NCI-H128 (cell line): ENCODE measurements around the gene CUL7.

ENCODE experiments used
- DNase-seq: peaks from one replicate; lab custom pipeline; 2025; ENCODE audit not compliant: unreplicated experiment; lab: John Stamatoyannopoulos, UW

The CUL7 gene

DNA sequence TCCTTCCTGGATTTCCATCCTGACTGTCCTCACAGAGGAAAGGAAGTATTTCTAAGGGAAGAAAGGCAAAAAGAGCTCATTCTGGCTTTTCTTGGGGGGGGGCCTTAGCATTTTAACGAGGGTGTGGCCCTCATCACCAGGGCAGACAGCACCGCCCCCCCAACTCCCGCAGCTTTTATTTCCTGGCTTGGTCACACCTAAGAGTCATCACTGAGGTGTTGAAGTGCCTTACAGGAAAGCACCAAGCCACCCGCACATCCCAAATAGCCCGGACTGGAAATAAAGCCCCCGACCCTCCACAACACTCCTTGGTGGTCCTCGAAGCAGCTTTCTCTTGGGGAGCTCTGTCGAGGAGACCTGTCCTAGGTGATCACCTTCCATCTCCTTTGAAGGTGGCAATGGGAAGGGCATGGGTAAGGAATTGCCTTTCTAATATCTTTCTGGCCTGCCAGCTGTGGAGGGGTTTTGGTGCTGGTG is 23.7 kb upstream of the CUL7 start:
- DNase-seq = no peak

DNA sequence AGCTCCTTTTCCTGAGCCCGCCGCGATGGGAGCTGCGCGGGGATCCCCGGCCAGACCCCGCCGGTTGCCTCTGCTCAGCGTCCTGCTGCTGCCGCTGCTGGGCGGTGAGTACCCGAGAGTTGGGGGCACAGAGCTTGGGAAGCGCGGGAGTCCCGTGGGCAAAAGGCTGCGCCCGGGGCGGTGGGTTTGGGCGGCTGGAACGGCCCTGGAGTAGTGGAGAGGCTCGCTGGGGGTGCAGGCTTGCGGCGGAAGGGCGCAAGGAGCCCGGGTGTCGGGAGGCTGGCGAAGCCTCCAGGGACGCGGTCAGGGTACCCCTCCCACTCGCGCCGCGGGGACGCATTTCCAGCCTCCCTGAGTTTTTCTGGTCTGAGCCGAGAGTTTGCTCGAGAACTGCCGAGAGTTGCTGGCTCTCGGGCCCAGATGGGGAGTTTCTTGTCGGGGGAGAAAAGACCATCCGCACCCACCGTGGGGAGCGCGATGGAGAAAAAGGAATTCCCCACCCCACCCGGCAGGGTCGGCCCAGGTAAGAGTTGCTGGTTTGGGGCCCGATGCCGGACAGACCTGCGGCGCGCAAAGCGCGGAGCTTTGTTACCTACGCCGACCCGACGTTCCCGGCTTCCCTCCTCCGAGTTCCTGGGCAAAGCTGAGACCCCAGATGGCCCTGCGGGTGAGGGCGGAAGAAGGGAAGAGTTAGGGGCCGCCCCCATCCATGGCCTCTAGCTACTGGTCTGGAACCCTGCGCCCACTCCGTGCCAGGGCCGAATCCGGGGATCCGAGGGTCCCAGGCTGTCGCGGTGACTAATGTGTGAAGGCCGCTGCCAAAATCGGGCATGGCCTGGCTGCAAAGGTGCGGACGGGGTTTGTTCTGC is 23.0 kb upstream of the CUL7 start:
- peak; percentile 9 for DNase-seq

DNA sequence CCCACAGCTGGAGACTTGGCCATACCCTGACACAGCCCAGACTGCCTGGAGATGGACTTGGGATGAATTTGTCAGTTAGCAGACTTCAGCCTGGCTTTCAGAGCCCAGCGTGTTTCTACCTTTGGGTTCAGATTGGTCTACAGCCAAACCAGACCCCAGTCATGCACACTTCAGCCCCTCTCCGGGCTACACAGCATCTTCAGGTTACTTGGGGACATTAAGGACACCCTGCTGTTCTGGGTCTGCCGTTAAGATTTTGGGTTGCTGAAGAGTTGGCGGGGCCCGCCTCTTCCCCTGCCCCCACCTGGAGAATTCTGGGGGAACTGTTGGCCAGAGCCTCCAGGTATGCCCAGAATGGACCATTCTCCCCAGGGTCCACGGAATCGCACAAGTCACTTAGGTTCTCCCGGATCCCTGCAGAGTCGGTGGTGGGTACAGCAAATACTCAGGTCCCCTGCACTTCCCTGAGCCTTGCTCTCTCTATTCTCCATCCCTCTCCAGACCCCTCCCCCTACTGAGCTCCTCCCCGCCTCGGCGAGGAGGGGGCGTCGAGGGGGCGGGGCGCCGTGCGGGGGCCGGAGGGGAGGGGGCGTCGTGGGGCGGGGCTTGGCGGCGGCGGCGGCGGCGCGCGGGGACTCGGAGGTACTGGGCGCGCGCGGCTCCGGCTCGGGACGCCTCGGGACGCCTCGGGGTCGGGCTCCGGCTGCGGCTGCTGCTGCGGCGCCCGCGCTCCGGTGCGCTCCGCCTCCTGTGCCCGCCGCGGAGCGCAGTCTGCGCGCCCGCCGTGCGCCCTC is 22.2 kb upstream of the CUL7 start, which contains the start of gene PTK7:
TSS of gene PTK7 (plus strand) at position 645 of the 794 bp plus-strand sequence. CDS start 175 bp downstream, outside the sequence.
- peak; percentile 86 for DNase-seq

DNA sequence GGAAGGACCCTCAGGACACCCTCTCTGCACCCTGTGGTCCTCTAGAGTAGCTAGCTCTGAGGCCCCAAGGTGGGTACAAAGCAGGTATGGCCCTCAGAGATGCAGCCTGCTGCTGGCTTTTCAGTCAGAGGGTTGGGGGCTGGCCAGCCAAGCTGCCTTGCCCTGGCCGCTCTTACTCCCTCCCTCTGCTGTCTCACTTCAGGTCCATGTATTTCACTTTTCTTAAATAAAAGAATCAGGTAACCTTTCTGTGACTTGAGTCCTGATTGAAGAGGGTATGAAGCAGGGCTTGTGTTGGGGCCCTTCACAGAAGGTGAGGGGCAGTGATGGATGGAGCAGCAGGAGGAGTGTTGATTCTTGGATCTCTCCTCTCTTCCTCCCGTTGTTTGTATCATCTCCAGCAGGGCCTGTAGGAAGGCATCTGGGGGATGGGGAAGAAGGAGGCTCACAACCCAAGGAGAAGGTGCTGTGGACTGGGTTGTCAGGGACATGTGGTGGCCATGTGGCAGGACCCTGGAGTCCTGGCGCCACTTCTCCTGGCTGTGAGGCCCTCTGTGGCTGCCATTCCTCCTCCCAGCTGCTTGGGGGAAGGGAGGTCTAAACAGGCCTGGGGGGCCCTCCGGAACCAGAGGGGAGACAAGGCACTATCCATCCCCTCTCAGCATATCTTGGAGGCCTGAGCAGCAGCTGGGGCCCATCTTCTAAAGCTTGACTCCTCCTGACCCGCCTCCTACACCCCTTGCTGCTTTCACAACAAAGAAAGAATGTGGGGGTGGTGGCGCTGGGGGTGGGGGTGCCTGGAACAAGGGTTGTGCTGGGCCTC is 21.4 kb upstream of the CUL7 start:
- no peak for DNase-seq

DNA sequence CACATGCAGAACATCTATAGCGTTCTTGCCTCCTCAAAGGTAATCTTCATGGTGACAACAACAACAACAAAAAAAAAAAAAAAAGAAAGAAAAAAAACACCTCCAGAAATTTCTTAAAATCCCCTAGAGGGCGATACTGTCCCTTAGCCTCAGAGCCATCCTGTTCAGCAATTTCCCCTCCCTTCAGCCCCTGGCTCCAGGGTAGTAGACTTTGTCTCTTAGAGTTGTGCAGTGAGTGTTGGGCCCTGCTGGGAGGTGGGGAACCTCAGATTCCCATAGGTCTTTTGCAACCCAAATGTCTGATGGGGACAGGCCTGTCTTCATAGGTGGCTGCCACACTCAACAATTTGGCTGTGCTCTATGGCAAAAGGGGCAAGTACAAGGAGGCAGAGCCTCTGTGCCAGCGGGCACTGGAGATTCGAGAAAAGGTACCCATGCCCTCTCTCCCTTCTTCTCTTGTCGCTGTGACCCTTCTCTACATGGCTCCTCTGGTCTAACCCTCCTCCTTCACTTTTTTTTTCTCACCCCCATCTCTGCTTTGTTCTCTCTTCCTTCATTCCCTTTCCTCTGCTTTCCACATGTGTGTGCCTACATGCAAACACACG is 16.5 kb upstream of the CUL7 start:
- DNase-seq = no peak

DNA sequence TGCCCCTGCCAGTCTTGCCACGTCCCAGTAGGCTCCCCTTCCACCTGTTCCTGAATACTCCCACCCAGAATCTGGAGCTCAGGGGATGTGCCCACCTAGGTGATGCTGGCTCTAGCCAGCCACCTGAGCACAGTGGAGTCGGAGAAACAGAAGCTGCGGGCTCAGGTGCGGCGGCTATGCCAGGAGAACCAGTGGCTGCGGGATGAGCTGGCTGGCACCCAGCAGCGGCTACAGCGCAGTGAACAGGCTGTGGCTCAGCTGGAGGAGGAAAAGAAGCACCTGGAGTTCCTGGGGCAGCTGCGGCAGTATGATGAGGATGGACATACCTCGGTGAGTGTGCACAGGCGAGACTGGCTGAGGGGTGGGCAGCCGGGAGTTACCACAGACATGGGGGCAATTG is 9.2 kb upstream of the CUL7 start:
- no peak for DNase-seq

DNA sequence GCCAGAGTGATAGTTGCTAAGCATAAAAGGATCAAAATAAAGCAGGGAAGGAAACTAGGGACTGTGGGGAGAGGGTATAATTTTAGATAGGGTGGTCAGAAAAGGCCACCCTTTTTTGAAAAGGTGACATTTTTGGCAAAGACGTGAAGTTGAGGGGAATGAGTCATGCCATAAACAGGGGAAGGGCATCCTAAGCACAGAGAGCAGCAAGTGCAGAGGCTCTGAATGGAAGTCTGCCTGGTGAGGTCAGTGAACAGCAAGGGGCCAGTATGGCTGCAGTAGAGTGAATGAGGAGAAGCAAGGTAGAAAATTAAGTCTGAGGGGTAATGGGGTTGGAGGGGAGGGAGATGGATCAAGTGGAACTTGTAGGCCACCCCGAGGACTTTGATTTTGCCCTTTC is 8.2 kb upstream of the CUL7 start:
- DNase-seq = no peak

DNA sequence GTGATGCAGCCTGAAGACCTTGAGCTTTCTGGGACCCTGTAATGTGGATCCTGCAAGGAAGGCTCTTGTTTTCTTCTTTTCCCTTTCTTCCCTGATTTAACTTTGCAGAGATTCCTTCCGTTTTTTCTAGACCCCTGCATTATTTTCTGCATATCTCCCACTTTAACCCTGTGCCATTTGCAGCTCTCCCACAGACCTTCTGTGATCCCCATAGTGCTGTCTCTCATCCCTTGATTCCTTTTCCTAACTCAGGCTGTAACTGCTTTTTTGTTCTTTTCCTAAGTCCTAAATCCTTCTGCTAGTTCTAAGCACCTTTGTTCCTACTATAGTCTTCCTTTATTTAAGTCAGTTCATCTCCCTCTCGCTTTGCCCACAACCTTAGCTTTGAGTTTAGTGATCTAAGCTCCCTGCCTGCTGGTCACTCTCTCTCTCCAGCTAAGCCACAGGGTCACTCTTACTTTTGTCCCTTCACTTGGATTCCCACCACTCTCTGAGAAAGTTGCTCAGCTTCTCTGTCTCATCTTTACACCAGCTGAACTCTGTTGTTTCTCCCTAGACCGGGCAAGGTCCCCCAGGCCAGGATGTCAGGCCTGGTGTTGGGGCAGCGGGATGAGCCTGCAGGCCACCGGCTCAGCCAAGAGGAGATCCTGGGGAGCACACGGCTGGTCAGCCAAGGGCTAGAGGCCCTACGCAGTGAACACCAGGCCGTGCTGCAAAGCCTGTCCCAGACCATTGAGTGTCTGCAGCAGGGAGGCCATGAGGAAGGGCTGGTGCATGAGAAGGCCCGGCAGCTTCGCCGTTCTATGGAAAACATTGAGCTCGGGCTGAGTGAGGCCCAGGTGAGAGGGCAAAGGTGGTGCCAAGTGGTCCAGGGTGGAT is 7.3 kb upstream of the CUL7 start:
- DNase-seq = no peak

DNA sequence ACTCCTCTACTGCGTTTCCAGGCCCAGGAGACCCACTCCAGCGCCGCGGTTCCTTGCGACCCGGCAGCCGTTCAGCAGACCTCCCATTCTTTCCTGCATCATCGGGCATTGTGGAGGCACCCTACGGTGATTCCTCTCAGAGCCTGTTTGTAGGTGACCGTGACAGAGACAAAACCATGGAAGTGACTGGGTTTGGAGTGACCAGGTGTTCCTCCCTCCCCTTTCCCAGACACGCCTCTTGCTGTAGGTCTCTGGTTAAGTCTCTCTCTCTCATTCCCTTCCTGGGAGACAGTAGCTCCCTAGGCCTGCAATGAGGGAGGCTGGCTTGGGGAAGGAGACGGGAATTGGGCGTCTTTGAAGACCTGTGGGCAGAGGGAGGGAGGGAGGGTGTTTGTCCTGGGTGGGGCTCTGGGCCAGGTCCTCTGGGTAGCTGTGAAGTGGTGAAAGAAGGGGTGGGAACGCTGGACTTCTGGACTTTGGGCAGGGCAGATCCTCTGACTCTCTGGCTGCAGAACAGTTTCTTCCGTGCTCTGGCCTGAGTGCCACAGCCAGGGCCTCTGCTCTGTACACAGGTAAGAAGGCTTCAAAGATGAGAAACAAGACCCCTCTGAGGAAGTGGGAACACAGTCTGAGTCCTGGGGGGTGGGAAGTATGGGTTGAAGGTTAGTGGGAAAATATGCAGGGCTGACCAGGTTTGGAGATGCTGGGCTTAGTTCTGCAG is 6.5 kb upstream of the CUL7 start:
- no peak for DNase-seq

DNA sequence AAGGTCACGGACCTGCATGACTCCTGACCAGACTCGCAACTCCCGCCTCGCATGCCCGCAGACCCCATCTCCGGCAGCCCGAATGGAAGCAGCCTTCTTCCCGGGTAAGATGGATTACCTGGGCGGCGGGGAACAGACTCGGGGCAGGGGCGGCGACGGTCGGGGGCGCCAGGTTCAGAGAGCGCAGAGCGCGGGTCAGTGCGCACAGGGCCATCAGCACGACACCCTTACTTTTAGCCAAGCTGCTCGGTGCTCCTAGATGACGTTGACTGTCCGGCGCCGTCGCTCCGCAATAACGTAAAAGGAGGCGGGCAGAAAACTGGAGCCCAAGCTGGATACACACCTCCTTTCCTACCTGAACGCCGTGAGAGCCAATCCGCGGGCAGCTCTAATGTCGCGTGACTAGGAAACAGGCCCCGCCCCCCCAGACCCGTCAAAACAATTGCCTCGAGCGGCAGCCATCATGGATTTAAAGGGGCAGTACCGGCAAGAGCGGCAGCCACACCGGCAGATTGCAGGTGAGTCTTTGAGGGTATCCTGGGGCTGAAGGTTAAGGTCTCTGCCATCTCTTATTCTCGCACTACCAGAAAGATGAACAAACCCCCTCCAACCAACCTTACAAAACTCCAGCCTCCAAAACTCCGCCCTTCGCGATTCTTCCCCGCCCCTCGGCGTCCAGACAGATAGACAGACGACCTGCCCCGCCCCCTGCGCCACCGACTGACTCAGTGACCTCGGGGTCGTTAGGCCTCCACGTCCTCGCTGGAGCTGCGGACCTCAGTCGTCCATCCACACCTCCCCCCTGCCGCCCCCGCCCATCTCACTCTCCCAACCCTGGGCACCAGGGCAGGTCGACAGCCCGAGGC is 5.8 kb upstream of the CUL7 start, which contains the start of the genes KLC4 and MRPL2:
TSS of gene KLC4 (plus strand) at position 464 of the 866 bp plus-strand sequence. CDS start 1,705 bp downstream, outside the sequence.
TSS of gene MRPL2 (minus strand) at position 267 of the 866 bp plus-strand sequence. CDS start at position 214, 53 bp downstream.
- peak; percentile 97 for DNase-seq

DNA sequence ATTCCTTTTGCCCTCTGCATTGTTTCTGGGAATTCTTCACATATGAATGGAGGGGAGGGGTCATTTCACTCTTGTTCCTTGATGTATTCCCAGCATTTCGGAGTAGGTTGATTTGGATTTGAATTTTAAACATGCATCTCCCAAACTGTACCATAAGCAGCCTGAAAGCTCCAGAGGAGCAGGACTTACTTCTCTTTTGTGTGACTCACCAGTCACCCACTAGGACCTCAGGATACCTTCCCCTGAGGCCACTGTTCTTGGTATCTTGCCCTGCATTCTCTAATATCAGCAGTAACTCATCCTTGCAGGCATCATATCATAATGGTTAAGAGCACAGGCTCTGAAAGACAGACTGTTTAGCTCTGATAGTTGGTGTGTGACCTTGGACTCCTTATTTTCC is 4.9 kb upstream of the CUL7 start:
- no peak for DNase-seq

DNA sequence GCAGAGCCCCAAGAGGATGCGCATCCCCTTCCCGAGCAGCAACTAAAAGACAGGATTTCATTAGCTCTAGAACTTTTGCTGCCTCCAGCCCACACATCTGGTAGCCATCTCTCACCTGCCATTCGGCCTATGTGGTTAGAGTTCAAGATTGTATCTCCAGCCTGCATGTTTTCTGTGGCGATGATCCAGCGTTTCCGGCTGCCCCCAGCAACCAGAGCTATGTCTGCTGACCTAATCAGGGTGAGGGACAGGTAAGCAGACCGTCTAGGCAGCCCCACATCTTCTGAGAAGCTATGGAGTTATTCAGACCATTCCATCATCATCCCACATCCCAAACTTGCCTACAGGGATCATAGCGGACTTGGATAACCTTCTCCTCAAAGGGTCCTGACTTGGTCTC is 2.3 kb upstream of the CUL7 start:
- DNase-seq = no peak

DNA sequence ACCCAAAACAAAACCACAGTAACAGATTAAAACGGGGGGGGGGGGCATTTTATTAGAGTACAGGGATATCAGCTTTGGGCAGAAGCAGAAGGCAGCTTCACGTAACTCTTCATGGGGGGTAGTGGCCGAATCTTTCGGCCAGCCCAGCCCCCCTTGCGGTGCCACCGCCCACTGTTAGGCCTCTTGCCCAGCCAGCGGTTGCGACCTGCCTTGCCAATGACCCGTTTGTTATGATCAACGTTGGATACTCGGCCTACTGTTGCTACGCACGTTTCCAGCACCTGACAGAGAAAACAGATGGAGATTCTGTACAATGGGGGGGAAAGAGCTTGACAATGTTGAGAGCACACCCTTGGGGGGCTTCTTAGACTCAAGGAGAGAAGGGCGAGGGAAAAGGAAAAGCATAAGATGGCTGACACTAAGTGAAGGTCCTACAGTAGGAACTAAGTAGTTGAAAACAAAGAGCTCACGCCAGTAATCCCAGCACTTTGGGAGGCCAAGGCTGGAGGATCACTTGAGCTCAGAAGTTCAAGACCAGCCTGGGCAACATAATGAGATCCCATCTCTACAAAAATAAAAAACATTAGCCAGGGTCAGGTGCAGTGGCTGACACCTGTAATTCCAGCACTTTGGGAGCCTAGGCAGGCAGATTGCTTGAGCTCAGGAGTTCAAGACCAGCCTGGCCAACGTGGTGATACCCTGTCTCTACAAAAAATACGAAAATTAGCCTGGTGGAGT is 724 bp upstream of the CUL7 start:
- DNase-seq = no peak

DNA sequence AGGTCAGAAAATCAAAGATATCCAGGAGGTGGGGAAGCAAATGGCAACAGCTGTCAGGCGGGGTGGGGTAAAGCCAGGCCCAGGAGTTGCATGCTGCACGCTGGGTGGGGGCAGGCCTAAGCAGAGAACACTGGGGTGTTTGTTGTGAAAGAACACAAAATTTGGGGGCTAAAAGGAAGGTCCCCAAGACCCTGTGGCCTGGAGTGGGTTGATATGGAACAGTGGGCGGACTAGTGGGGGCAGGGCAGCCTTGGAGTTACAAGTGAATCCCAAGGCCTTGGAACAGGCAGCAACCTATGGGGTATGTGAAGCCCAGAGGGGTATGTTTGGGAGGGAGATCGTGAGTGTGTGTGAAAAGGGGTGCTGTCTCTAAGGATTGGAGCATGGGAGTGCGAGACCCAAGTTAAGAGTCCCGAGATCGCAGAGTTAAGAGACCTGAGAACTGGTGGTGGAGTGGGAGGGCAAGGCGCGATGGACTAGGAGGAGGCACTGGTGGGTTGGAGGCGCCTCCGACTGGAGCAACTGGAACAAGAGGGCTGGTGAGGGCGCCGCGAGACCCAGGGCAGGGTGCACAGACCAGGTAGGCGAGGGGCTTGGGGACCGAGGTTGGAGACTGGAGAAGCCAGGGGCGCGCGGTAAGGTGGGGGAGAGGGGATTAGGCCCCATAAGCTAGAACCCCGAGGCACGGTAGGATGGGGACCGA is 658 bp downstream of the CUL7 start:
- no peak for DNase-seq

DNA sequence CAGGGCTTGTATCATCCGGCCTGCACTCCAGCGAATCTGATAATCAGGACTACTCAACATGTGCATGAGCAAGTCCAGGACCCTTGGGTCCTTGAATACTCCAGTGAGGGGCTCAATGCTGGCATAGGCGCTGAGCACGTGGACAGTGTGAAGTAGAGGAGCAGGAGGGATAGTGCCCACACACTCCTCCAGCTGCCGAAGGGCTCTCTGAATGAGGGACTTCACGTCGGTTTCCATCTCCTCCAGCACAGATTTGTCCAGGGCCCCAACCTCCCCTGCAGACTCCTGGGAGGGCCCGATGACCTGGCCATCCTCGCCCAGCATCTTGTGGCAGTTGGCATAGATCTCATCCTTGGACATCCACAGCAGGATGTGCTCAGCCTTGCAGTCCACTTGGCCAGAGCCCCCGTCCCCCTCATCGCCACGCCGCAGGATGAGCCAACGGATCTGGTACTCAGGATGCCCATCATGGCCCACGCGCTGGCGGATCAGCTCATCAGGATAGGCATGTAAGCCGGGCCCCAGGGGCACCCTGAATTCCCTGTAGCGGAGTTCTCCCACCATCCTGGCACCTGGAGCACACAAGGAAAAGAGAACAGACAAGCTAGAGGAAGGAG is 1.3 kb downstream of the CUL7 start:
- DNase-seq = no peak

DNA sequence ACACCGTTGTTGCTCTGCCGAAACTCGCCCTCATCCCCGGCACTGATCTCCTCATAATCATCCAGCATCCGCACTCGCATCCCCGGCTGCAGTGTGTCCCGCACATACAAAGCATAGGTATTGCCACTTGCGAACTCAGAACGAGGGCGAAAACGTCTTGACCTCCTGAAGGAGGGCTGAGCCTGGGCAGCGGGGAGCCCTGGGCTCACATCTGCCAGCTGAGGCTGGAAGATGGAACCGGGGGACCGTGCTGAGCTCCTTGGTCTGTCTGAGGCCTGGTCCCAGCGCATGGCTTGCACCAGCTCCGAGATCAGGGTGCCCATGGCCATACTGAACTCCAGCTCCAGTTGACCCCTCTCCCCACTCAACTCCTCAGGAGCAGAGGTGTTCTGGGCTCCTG is 2.7 kb downstream of the CUL7 start:
- DNase-seq = no peak
